Panc1 (cell line): ENCODE results near the gene DENND1C. TPM values are rescaled to one million over a fixed set of nuclear protein-coding genes. Genes with fewer than 3 reads are reported as not detected.

ENCODE experiments used
- ATAC-seq: fragments of 200-7000 bp; cut with Tn5 transposase; 2 replicates; pipeline ENCODE4 v1.9.1; 2020; ENCODE audit warnings: mild to moderate bottlenecking, moderate library complexity
- BruUV-seq: library from RNA; stranded (reverse); fragments of 400-500 nt; replicated peaks from 2 replicates; lab custom pipeline; 2021; lab: Mats Ljungman, UMichigan
- CTCF ChIA-PET: fragments of 300-600 bp; sonication (Branson Sonifier 250); formaldehyde crosslinking; loops from one replicate; lab custom pipeline; 2022; ENCODE audit warnings: antibody characterized with exemption; lab: Charles Lee
- POLR2A ChIA-PET: fragments of 300-600 bp; sonication (Branson Sonifier 250); formaldehyde crosslinking; loops from one replicate; lab custom pipeline; 2022; ENCODE audit warnings: antibody characterized with exemption; lab: Charles Lee
- DNase-seq: peaks from one replicate; pipeline ENCODE4 v3.0.0-alpha.2; 2010; ENCODE audit warnings: low read depth, low spot score
- H3K27ac ChIP-seq: 2 replicates; pipeline ENCODE4 v1.5.1; 2011; ENCODE audit warnings: mild to moderate bottlenecking, low read length, inconsistent platforms
- H3K27me3 ChIP-seq: fragments of 200-500 bp; sonication (Bioruptor generic); 2 replicates; pipeline ENCODE4 v1.6.0; 2014; ENCODE audit warnings: low read length, inconsistent platforms; ENCODE audit not compliant: control insufficient read depth, insufficient read depth
- H3K36me3 ChIP-seq: fragments of 200-500 bp; sonication (Bioruptor generic); 2 replicates; pipeline ENCODE4 v1.5.1; 2014; ENCODE audit warnings: inconsistent platforms, mild to moderate bottlenecking, low read length, moderate library complexity; ENCODE audit not compliant: control insufficient read depth, insufficient read depth
- H3K4me1 ChIP-seq: 2 replicates; pipeline ENCODE4 v1.5.1; 2011; ENCODE audit warnings: inconsistent platforms, mild to moderate bottlenecking, low read length, moderate library complexity; ENCODE audit not compliant: control insufficient read depth, insufficient read depth
- H3K4me3 ChIP-seq, 2 experiments: 2 replicates each; pipeline ENCODE4 v1.5.1; 2011 to 2012; ENCODE audit warnings: low read depth in 2 of 2, low read length in 2 of 2, mild to moderate bottlenecking in 2 of 2, inconsistent platforms in 1 of 2, moderate library complexity in 1 of 2
- H3K9me3 ChIP-seq: fragments of 200-500 bp; sonication (Bioruptor generic); 2 replicates; pipeline ENCODE4 v1.5.1; 2014; ENCODE audit warnings: low read depth, mild to moderate bottlenecking, inconsistent platforms, low read length, moderate library complexity; ENCODE audit not compliant: control insufficient read depth, insufficient read depth
- CTCF ChIP-seq: fragments of 450-650 bp; IDR thresholded peaks from 2 replicates; pipeline ENCODE4 v1.5.1; 2017; ENCODE audit warnings: mild to moderate bottlenecking
- POLR2AphosphoS5 ChIP-seq: IDR thresholded peaks from 2 replicates; pipeline ENCODE4 v1.6.1; 2012; ENCODE audit warnings: mild to moderate bottlenecking, low read depth, low read length, moderate library complexity
- SIN3A ChIP-seq: IDR thresholded peaks from 2 replicates; pipeline ENCODE4 v1.6.1; 2012; ENCODE audit warnings: low read depth, mild to moderate bottlenecking, low read length, moderate library complexity, borderline replicate concordance; ENCODE audit not compliant: insufficient read depth
- TCF7L2 ChIP-seq: IDR thresholded peaks from 2 replicates; pipeline ENCODE4 v1.6.1; 2011; ENCODE audit warnings: mild to moderate bottlenecking, low read depth, low read length, inconsistent platforms
- in situ Hi-C: cut with HindIII; loops from 2 replicates; pipeline ENCODE4 v1.10.0; 2016; ENCODE audit warnings: low sequenced_read_pairs, low pct_unique_long_range_greater_than_20kb
- intact Hi-C: fragments of 100-400 bp; cut with micrococcal nuclease; formaldehyde crosslinking; loops from one replicate; pipeline ENCODE4 v1.10.0; 2022; ENCODE audit not compliant: unreplicated experiment
- total RNA-seq: library from RNA; stranded (reverse); gene quantifications from one replicate; pipeline ENCODE4 v1.2.1, GENCODE V29; 2021; ENCODE audit not compliant: unreplicated experiment
- TF ChIP-seq, protein P1 (sequence below), 2 experiments: IDR thresholded peaks; 2 replicates each; pipeline ENCODE4 v1.6.1; 2011 to 2012; ENCODE audit warnings: low read depth in 2 of 2, control low read depth in 1 of 2, low read length in 1 of 2, mild to moderate bottlenecking in 1 of 2, moderate library complexity in 1 of 2; ENCODE audit not compliant: insufficient read depth in 1 of 2

Gene DENND1C
- total RNA-seq, 1 experiment from 2014 or later, result 0.39 TPM

DNA sequence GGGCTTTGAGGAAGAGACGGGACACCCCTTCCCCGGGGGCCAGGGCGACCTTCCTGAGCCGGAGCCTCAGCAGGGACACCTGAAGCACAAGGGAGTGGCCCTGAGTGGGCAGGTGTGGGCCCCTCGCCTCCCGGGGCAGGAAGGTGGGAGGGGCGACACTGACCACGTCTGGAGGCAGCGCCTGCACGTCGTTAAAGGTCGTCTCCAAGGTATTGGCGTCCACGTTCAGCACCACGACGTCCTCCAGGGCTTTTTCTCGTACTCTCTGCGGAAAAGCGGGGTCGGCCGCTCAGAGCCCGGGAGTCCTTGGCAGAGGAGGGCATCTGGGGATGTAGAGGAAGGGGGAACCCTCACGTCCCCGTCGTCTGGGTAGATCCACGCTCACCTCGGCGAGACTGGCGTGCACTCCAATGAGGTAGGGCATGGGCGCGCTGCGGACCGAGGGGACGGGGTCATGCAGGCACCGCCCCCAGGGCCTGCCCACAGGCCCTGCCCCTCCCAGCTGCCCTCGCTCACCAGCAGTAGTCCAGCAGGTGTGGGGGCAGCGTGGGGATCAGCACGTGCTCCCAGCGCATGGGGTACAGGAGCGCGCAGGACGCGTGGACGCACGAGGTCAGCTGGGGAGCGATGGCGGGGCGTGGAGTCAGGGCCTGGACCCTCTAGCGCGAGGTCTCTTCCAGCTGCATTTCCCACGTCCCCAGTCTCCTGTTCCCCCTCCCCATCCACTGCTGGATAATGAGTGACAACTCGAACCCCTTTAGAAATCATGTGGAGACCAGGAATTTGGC, 6.1 kb downstream of the DENND1C start:
- in situ Hi-C loops, result no loop called here
- no TSS peak for BruUV-seq
- no peaks in the 10 kb centered on the region for H3K27me3 ChIP-seq
- intact Hi-C loops, result no loop called here
- no peaks in the 10 kb centered on the region for H3K36me3 ChIP-seq
- ChIA-PET POLR2A (no interaction called here), CTCF (no interaction called here)
- DNase-seq, result no peak
- TF ChIP-seq CTCF (no peak), TCF7L2 (no peak), SIN3A (no peak), POLR2AphosphoS5 (no peak)
- TF ChIP-seq, protein P1, sequence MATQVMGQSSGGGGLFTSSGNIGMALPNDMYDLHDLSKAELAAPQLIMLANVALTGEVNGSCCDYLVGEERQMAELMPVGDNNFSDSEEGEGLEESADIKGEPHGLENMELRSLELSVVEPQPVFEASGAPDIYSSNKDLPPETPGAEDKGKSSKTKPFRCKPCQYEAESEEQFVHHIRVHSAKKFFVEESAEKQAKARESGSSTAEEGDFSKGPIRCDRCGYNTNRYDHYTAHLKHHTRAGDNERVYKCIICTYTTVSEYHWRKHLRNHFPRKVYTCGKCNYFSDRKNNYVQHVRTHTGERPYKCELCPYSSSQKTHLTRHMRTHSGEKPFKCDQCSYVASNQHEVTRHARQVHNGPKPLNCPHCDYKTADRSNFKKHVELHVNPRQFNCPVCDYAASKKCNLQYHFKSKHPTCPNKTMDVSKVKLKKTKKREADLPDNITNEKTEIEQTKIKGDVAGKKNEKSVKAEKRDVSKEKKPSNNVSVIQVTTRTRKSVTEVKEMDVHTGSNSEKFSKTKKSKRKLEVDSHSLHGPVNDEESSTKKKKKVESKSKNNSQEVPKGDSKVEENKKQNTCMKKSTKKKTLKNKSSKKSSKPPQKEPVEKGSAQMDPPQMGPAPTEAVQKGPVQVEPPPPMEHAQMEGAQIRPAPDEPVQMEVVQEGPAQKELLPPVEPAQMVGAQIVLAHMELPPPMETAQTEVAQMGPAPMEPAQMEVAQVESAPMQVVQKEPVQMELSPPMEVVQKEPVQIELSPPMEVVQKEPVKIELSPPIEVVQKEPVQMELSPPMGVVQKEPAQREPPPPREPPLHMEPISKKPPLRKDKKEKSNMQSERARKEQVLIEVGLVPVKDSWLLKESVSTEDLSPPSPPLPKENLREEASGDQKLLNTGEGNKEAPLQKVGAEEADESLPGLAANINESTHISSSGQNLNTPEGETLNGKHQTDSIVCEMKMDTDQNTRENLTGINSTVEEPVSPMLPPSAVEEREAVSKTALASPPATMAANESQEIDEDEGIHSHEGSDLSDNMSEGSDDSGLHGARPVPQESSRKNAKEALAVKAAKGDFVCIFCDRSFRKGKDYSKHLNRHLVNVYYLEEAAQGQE (IDR thresholded peaks at IDR 0.05; ENCODE audit: insufficient read depth in 1 of 2, low read depth in 2 of 2, low read length in 1 of 2), result no peak
- H3K4me3 ChIP-seq, result peak overlapping the region; percentile 33 to 58
- ATAC-seq, result peak; percentile 30
- no peak overlapping the region for H3K27ac ChIP-seq
- H3K4me1 ChIP-seq, result no peaks in the 10 kb centered on the region
- H3K9me3 ChIP-seq, result no peaks in the 10 kb centered on the region

GRCh38 chr19:6473647-6474046, 7.9 kb downstream of the DENND1C start:
- BruUV-seq, result no TSS peak
- Histone ChIP-seq H3K36me3 (no peaks in the 10 kb centered on the region), H3K4me1 (no peaks in the 10 kb centered on the region), H3K27me3 (no peaks in the 10 kb centered on the region), H3K9me3 (no peaks in the 10 kb centered on the region), H3K27ac (no peak overlapping the region), H3K4me3 (no peak overlapping the region)
- no peak for TF ChIP-seq TCF7L2
- TF ChIP-seq, protein P1 (IDR thresholded peaks at IDR 0.05; ENCODE audit: insufficient read depth in 1 of 2, low read depth in 2 of 2, low read length in 1 of 2), result no peak
- no peak for TF ChIP-seq CTCF
- no peak for TF ChIP-seq POLR2AphosphoS5
- no peak for TF ChIP-seq SIN3A
- POLR2A ChIA-PET, result interaction anchor here (0.7 kb wide), 1 partner anchor 40 kb away, joined by 11 read pairs; the partner anchor contains the start of gene SLC25A41
- DNase-seq, result no peak
- in situ Hi-C loops, result no loop called here
- CTCF ChIA-PET, result interaction anchor here (0.7 kb wide), 1 partner anchor 376 kb away, joined by 6 read pairs; no protein-coding TSS in a partner anchor
- ATAC-seq, result no peak
- intact Hi-C loops, result no loop called here
